C4-2B (cell line): ENCODE data around the gene LDLRAD3.

ENCODE experiments used
- CTCF ChIP-seq: fragments of 450-650 bp; conservative IDR thresholded peaks from 2 replicates; pipeline ENCODE4 v1.5.1; 2017; ENCODE audit warnings: mild to moderate bottlenecking
- ZFX ChIP-seq: fragments of 450-650 bp; IDR thresholded peaks from 2 replicates; pipeline ENCODE4 v1.6.1; 2017

- TF ChIP-seq CTCF (no peak), ZFX (no peak)
These were observed 268.0 kb downstream of the LDLRAD3 start for GRCh38 chr11:36211761-36212430.
